ENCODE data around the gene CCDC12.

Gene CCDC12

GRCh38 chr3:46938118-46938517 lies 38.4 kb downstream of the CCDC12 start:
- DNase-seq (ENCODE audit: low read depth), result no peak

DNA sequence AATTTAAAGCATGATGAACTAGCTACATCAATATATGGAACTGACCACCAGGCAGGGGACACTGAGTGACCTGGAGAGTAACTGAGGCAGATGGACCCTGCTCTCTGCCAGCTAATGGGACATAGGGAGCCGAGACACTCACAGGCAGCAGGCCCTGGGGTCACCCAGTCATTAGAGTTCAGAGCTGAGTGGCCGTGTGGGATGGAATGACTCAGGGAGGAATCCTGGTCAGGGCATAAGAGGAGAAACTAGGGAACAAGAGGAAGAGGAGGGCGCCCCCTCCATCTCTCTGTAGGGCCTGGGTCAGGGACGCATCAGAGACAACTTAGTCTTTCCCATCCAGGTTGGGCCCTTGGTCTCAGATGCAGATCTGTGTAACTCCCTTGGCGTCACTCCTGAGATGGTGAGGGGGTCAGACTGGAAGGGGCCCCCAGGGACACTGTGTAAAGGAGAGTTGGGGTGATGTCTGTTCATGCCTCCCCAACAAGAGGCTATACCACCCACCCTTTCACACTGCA lies 39.8 kb downstream of the CCDC12 start:
- no peak for DNase-seq (ENCODE audit: low read depth)

DNA sequence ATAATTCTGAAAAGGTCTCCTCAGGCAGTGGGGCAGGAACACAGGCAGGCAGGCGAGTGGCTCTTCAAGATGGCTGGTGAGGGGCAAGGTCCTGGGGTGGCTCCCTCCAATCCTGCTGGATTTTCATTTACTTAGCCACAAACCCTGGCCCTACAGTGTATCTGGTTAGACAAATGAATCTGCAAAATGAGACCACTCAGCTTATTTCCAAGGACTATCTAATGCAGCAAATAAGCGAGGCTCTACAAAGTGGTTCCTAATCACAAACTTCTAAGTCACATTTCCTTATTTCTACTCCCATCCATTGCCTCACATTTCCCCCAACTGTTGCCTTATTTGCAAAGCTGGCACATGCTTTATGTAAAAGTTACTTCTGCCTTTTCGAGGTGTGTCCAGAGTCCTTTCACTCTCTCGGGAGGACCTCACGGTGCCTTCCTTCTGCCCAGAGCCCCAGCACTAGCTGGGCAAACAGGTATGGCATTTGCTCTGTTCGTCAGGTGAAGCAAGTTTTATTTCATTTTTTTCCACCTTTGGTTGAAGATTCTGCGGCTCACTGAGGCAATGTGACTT lies 40.5 kb downstream of the CCDC12 start:
- no peak for DNase-seq (ENCODE audit: low read depth)

- DNase-seq (ENCODE audit: low read depth), result no peak
Observed at GRCh38 chr3:46935168-46935858, 41.2 kb downstream of the CCDC12 start.

- DNase-seq (ENCODE audit: low read depth), result no peak
Observed at GRCh38 chr3:46934498-46935167, 41.9 kb downstream of the CCDC12 start.

DNA sequence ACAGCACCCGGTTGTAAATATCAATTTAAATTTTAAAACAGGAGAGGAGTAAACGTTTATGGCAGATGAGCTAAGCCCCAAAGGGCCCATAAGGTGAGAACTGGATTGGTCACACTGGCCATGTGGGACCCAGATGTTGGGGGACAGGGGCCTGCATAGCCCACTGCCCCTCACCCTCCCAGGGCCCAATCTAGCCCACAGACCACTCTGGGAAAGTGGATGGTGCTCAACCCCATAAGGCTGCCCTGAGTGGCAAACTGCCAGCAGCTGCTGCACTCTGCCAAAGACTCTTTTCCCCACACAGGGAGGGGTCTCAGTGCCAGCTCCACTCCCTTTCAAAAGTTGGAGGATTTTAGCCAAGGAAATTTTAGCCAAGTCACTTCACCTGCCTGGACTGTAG lies 42.5 kb downstream of the CCDC12 start:
- no peak for DNase-seq (ENCODE audit: low read depth)

DNA sequence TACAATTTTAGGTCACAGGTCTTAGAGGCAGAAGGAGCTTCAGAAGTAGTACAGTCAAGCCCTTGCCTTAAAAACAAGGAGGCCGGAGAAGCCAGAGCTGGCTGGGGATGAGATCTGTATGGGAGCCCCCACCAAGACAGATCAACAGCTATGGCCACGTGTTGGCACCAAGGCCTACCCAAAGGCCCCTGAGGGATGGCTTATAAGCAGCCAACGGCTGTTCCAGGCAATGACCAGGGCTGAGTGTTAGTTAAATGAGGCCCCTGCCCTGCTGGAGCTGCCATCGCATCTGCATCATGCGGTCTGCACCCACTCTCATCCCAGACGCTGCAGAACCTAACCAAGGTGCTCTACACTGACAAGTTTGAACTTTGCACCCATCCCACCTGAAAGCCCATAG lies 43.3 kb downstream of the CCDC12 start:
- no peak for DNase-seq (ENCODE audit: low read depth)

DNA sequence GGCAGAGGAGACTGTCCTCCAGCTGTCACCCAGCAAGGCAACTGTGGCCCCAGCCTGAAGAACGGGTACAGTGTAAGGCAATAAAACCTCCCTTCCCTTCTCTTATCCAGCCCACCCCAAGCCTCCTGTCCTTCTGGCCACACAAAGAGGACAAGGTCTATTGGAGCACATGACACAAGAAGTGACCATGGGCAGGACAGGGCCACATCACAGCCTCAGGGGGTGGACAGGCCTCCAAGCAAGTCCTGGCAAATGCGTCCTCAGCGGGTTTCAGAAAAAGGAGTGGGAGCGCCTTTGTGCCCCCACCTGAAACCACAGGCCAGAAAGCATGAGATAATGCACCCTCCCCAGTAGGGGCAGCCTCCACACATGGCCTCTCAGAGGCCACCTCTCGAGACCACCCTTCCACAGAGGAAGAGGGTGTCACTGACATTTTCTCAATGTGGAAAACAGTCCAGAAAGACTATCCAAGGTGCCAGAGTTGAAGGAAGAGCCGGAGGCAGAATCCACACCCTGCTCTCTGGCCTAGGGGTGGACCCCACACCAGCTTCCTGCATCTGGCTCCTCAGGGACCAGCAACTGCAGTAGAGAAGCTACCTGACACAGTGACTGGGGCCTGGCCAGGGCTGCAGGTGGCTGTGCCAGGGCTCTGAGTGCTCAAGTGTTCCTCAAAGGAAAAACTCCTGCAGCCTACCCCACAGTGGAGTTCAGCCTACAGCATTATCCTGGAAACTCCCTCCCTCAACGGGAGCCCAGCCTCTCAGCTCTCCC lies 43.9 kb downstream of the CCDC12 start:
- DNase-seq (ENCODE audit: low read depth), result no peak

DNA sequence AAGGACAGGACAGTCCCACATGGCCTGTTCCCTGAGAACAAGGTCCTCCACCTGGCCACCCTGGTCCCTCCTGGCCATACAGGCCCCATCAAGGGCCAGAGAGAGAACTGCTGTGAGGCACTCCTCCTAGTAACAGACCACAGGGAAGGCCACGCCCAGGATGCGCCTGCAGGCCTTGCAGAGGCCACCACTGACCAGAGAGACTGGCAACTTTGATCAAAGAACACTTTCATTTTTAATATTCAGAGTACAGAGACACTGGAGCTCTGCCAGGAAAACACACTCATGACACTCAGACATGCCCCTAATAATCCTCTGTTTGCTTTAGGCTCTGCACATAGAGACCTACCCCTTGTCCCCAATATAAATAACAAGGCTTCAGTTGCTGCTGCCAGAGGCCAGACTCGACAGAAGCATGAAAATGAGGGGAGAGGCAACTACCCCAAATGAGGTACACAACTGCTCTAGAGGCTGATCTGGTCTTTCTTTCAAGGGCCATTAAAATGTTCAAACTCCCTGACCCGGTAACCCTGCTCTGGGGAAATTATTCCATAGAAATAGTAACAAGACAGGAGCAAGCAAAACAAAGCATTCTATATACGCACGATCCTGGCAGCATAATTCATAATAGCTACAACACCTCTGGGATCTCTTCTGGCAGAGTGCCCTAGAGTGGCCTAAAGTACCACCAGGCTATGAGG lies 44.8 kb downstream of the CCDC12 start:
- no peak for DNase-seq (ENCODE audit: low read depth)

GRCh38 chr3:46930945-46931403 lies 45.6 kb downstream of the CCDC12 start:
- no peak for DNase-seq (ENCODE audit: low read depth)

GRCh38 chr3:46930166-46930944 lies 46.2 kb downstream of the CCDC12 start:
- DNase-seq (ENCODE audit: low read depth), result no peak

DNA sequence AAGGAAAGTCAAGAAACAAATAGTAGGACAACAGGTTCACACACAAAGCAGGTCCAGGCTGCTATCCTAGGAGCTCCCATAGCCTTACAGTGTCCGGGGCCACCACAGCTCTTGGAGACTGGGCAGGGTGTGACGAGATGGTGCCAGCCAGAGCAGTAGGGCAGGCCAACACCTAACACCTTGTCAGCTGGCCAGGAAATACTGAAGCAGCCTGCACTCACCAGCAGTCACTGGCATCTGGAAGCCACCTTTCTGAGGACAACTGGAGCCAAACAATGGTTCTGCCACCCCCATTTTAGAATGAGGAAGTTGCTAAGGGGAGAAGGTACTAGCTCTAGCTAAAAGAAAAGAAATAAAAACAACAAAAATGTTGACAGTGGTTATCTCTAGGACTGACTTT lies 47.2 kb downstream of the CCDC12 start:
- DNase-seq (ENCODE audit: low read depth), result no peak

- no peak for DNase-seq (ENCODE audit: low read depth)
Observed at GRCh38 chr3:46928282-46928681, 48.3 kb downstream of the CCDC12 start.

GRCh38 chr3:46927718-46928073 lies 48.8 kb downstream of the CCDC12 start:
- no peak for DNase-seq (ENCODE audit: low read depth)

GRCh38 chr3:46926871-46927717 lies 49.5 kb downstream of the CCDC12 start:
- DNase-seq (ENCODE audit: low read depth), result no peak

- no peak for DNase-seq (ENCODE audit: low read depth)
Observed at GRCh38 chr3:46926447-46926846, 50.1 kb downstream of the CCDC12 start.

GRCh38 chr3:46926039-46926438 lies 50.5 kb downstream of the CCDC12 start:
- DNase-seq (ENCODE audit: low read depth), result no peak

DNA sequence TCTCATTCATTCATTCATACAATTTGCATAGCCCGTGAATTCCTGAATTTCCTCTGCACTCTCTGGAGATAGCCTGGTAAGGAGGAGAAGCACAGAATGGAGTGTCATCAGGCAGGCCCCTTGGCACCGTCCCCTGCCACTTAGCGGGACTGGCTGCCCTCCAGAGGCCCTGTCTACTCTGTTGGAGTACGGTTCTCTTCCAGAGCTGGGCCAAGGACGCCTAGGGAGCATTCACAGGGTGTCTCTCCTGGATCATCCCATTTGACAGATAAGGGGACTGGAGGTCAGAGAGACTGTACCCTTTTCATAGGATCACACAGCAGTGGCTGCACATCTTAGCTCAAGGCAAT lies 51.0 kb downstream of the CCDC12 start:
- no peak for DNase-seq (ENCODE audit: low read depth)

DNA sequence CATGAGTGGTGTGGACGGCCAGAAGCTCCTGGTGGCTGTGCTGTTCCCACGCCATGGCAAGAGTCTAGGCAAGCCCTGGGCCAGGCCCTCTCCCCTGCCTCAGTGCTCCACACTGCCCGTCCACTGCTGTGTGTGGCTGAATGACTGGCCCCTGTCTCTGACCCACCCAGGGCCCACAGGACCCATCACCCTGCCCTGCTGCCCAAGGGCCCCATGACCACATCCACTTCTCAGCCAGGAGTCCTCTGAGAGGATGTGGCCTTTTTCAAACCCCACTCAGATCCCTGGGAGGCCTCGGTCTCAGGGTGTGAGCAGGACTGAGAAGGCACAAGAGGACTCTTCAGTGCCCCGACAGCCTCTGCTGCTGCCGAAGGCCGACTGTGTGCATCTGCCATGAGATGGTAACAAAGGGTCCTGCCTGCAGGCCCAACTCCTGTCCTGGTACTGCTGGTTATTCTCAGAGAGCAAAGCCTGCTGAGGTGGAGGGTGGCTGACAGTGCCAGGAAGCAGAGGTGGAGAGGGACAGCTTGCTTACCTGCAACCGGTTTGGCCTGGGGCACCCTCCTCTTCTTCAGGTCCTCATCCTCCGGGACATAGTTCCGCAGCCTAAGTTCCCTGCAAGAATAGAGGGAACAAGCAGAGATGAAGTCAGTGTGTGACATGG lies 51.5 kb downstream of the CCDC12 start:
- no peak for DNase-seq (ENCODE audit: low read depth)
